Measurements from ENCODE around the gene TSPEAR. TPM values are rescaled to one million over a fixed set of nuclear protein-coding genes. Genes with fewer than 3 reads are reported as not detected.

TSPEAR gene
- total RNA-seq, 3 donors from 2014 or later (not counting 1 experiment from before 2014, with no cell fraction given) = not detected

GRCh38 chr21:44681152-44681551 is 30.2 kb downstream of the TSPEAR start:
- no peaks in the 10 kb centered on the region for H3K36me3 Mint-ChIP-seq
- H3K4me1 Mint-ChIP-seq = peaks cover 5 to 7% of the 10 kb centered on the region in 2 donors

GRCh38 chr21:44677881-44678280 is 33.5 kb downstream of the TSPEAR start:
- no peaks in the 10 kb centered on the region for H3K27me3 ChIP-seq (ENCODE audit: control insufficient read depth, insufficient read depth, low read length)
- intact Hi-C loops (cut with micrococcal nuclease) = no loop called here
- no peak overlapping the region for H3K27ac ChIP-seq (ENCODE audit: low read length)
- no peak for DNase-seq
- no peak for TF ChIP-seq CTCF (IDR thresholded peaks at IDR 0.05)
- H3K9me3 ChIP-seq (ENCODE audit: control insufficient read depth, insufficient read depth, low read length) = no peaks in the 10 kb centered on the region
- Mint-ChIP-seq H3K4me1 (no peaks in the 10 kb centered on the region), H3K27ac (no peak overlapping the region), H3K27me3 (ENCODE audit: low read depth in 2 of 2) (peaks cover 26 to 38% of the 10 kb centered on the region in 2 donors), H3K9me3 (peaks cover 1 to 2% of the 10 kb centered on the region in 2 donors), H3K36me3 (peaks cover 4% of the 10 kb centered on the region), H3K4me3 (no peak overlapping the region)
- H3K4me1 ChIP-seq (ENCODE audit: control insufficient read depth, insufficient read depth, low read length) = no peaks in the 10 kb centered on the region
- H3K36me3 ChIP-seq (ENCODE audit: control insufficient read depth, insufficient read depth, low read length) = no peaks in the 10 kb centered on the region
- 99% methylated on average over 13 of the region's 13 CpGs for WGBS (ENCODE audit: insufficient coverage)
- ATAC-seq = peak in 1 of 3 donors; percentile 19
- H3K4me3 ChIP-seq (ENCODE audit: low read length) = no peak overlapping the region

More at GRCh38 chr21:44681152-44681551, 30.2 kb downstream of the TSPEAR start:
- WGBS (ENCODE audit: insufficient coverage) = 84% methylated on average over 11 of the region's 11 CpGs
- Histone ChIP-seq H3K36me3 (ENCODE audit: control insufficient read depth, insufficient read depth, low read length) (no peaks in the 10 kb centered on the region), H3K4me3 (ENCODE audit: low read length) (no peak overlapping the region), H3K9me3 (ENCODE audit: control insufficient read depth, insufficient read depth, low read length) (no peaks in the 10 kb centered on the region), H3K4me1 (ENCODE audit: control insufficient read depth, insufficient read depth, low read length) (no peaks in the 10 kb centered on the region), H3K27ac (ENCODE audit: low read length) (no peak overlapping the region), H3K27me3 (ENCODE audit: control insufficient read depth, insufficient read depth, low read length) (no peaks in the 10 kb centered on the region)
- no peak overlapping the region for H3K27ac Mint-ChIP-seq
- no peak for ATAC-seq
- H3K4me3 Mint-ChIP-seq = no peak overlapping the region
- H3K9me3 Mint-ChIP-seq = no peaks in the 10 kb centered on the region
- intact Hi-C loops (cut with micrococcal nuclease) = no loop called here
- H3K27me3 Mint-ChIP-seq (ENCODE audit: low read depth in 2 of 2) = peaks cover 18 to 45% of the 10 kb centered on the region in 2 donors
- no peak for TF ChIP-seq CTCF (IDR thresholded peaks at IDR 0.05)
- no peak for DNase-seq

GRCh38 chr21:44671911-44672310 is 39.5 kb downstream of the TSPEAR start:
- Histone ChIP-seq H3K4me1 (ENCODE audit: control insufficient read depth, insufficient read depth, low read length) (no peaks in the 10 kb centered on the region), H3K9me3 (ENCODE audit: control insufficient read depth, insufficient read depth, low read length) (peaks cover 15% of the 10 kb centered on the region), H3K27me3 (ENCODE audit: control insufficient read depth, insufficient read depth, low read length) (no peaks in the 10 kb centered on the region), H3K4me3 (ENCODE audit: low read length) (no peak overlapping the region), H3K36me3 (ENCODE audit: control insufficient read depth, insufficient read depth, low read length) (no peaks in the 10 kb centered on the region), H3K27ac (ENCODE audit: low read length) (no peak overlapping the region)
- H3K27ac Mint-ChIP-seq = no peak overlapping the region
- no peak overlapping the region for H3K4me3 Mint-ChIP-seq
- DNase-seq (no peak), ATAC-seq (no peak)
- H3K36me3 Mint-ChIP-seq = peaks cover 15% of the 10 kb centered on the region
- H3K27me3 Mint-ChIP-seq (ENCODE audit: low read depth in 2 of 2) = peaks cover 22 to 23% of the 10 kb centered on the region in 2 donors
- intact Hi-C loops (cut with micrococcal nuclease) = no loop called here
- no peak for TF ChIP-seq CTCF (IDR thresholded peaks at IDR 0.05)
- H3K4me1 Mint-ChIP-seq = no peaks in the 10 kb centered on the region
- WGBS (ENCODE audit: insufficient coverage) = 100% methylated on average over 1 of the region's 1 CpG
- H3K9me3 Mint-ChIP-seq = peaks cover 3 to 7% of the 10 kb centered on the region in 2 donors
